Chondrocyte (in vitro differentiated cells): ENCODE data around the gene OR52N5. TPM values are rescaled to one million over a fixed set of nuclear protein-coding genes. Genes with fewer than 3 reads are reported as not detected.

Experiments
- DNase-seq: peaks from one replicate; pipeline ENCODE4 v3.0.0; 2021; ENCODE audit warnings: mixed read lengths, low spot score
- H3K27ac Mint-ChIP-seq: one replicate; pipeline ENCODE4 v1.8.0; 2021; ENCODE audit warnings: mild to moderate bottlenecking, moderate library complexity, mixed read lengths; ENCODE audit not compliant: unreplicated experiment
- H3K27me3 Mint-ChIP-seq: 2 replicates; pipeline ENCODE4 v1.8.0; 2021; ENCODE audit warnings: low read depth, mixed read lengths
- H3K36me3 Mint-ChIP-seq: 2 replicates; pipeline ENCODE4 v1.8.0; 2021; ENCODE audit warnings: low read depth, mixed read lengths
- H3K4me1 Mint-ChIP-seq: 2 replicates; pipeline ENCODE4 v1.8.0; 2021; ENCODE audit warnings: low read depth, mild to moderate bottlenecking, mixed read lengths
- H3K4me3 Mint-ChIP-seq: one replicate; pipeline ENCODE4 v1.8.0; 2021; ENCODE audit warnings: mild to moderate bottlenecking, moderate library complexity, mixed read lengths; ENCODE audit not compliant: unreplicated experiment
- H3K9me3 Mint-ChIP-seq: 2 replicates; pipeline ENCODE4 v1.8.0; 2021; ENCODE audit warnings: low read depth, mixed read lengths
- CTCF ChIP-seq: fragments of 200-600 bp; sonication (generic); IDR thresholded peaks from 2 replicates; pipeline ENCODE4 v1.5.0; 2021; ENCODE audit warnings: antibody characterized with exemption, mild to moderate bottlenecking, moderate library complexity
- total RNA-seq: library from RNA; stranded (reverse); gene quantifications from 3 replicates; pipeline ENCODE4 v1.2.1, GENCODE V29; 2021

The OR52N5 gene
- total RNA-seq, 1 donor from 2014 or later, result not detected

- TF ChIP-seq CTCF, result no peak
- H3K9me3 Mint-ChIP-seq, result no peaks in the 10 kb centered on the region
- peaks cover 15% of the 10 kb centered on the region for H3K27me3 Mint-ChIP-seq
- H3K36me3 Mint-ChIP-seq, result no peaks in the 10 kb centered on the region
- no peak within 1 kb of the TSS for H3K27ac Mint-ChIP-seq
- H3K4me3 Mint-ChIP-seq, result no peak within 1 kb of the TSS
- no peak for DNase-seq
- no peaks in the 10 kb centered on the region for H3K4me1 Mint-ChIP-seq
Observed at GRCh38 chr11:5791165-5791564, 8.0 kb upstream of the OR52N5 start, which contains the start of gene OR52N1. Gene OR52N1 (minus strand): TSS chr11:5791265. CDS start chr11:5788816, 2,449 bp downstream.

- Mint-ChIP-seq H3K4me1 (no peaks in the 10 kb centered on the region), H3K27me3 (peaks cover 4% of the 10 kb centered on the region), H3K36me3 (no peaks in the 10 kb centered on the region), H3K4me3 (no peak overlapping the region), H3K27ac (no peak overlapping the region), H3K9me3 (no peaks in the 10 kb centered on the region)
- DNase-seq, result no peak
- no peak for TF ChIP-seq CTCF
Observed at GRCh38 chr11:5767056-5767455, 16.1 kb downstream of the OR52N5 start.

GRCh38 chr11:5753943-5754342 lies 29.2 kb downstream of the OR52N5 start, which contains the start of gene OR52N4:
Gene OR52N4 (plus strand): TSS chr11:5754243. CDS start chr11:5754741, 498 bp downstream.
- Mint-ChIP-seq H3K4me1 (no peaks in the 10 kb centered on the region), H3K27me3 (peaks cover 46% of the 10 kb centered on the region), H3K4me3 (no peak within 1 kb of the TSS), H3K36me3 (no peaks in the 10 kb centered on the region), H3K9me3 (no peaks in the 10 kb centered on the region), H3K27ac (no peak within 1 kb of the TSS)
- no peak for DNase-seq
- no peak for TF ChIP-seq CTCF

- DNase-seq, result no peak
- Mint-ChIP-seq H3K4me1 (no peaks in the 10 kb centered on the region), H3K27ac (no peak overlapping the region), H3K9me3 (no peaks in the 10 kb centered on the region), H3K27me3 (peaks cover 34% of the 10 kb centered on the region), H3K36me3 (no peaks in the 10 kb centered on the region), H3K4me3 (no peak overlapping the region)
- no peak for TF ChIP-seq CTCF
Observed at GRCh38 chr11:5749836-5750235, 33.3 kb downstream of the OR52N5 start.

- no peak for DNase-seq
- Mint-ChIP-seq H3K4me3 (no peak overlapping the region), H3K27me3 (peaks cover 42% of the 10 kb centered on the region), H3K4me1 (no peaks in the 10 kb centered on the region), H3K9me3 (peaks cover 7% of the 10 kb centered on the region), H3K36me3 (peaks cover 3% of the 10 kb centered on the region), H3K27ac (no peak overlapping the region)
- no peak for TF ChIP-seq CTCF
Observed at GRCh38 chr11:5746614-5747013, 36.5 kb downstream of the OR52N5 start.
